DND-41 (cell line): Measurements from ENCODE around the gene REP15.

ENCODE experiments used
- EZH2 ChIP-seq: IDR thresholded peaks from 3 replicates; pipeline ENCODE4 v1.6.1; 2012; ENCODE audit warnings: borderline replicate concordance, low read depth, mild to moderate bottlenecking, moderate library complexity, low read length, inconsistent platforms; ENCODE audit not compliant: severe bottlenecking
- TF ChIP-seq, protein P1 (sequence below): IDR thresholded peaks from 2 replicates; pipeline ENCODE4 v1.5.1; 2012; ENCODE audit warnings: borderline replicate concordance, low read length, moderate library complexity, mild to moderate bottlenecking; ENCODE audit not compliant: poor library complexity, severe bottlenecking; ENCODE audit errors: extremely low read depth

DNA sequence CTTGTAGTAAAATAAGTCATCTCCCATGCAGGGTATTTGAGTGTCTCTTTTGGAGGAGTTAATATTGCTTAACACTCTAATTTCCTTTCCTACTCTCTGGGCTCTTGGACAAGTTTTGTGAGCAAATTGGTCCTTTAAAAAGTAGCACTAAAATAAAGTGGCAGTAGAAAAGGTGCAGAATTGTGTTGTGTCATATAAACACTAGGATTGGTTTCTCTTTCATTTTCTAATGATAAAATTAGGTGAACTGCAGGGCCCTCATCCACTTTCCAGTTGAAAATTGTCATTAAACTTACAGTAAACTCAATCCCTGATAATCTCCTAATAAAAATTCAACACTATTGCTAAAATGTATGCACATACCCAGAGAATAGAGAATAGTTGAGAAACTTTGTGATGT, 42.6 kb upstream of the REP15 start:
- TF ChIP-seq, protein P1, sequence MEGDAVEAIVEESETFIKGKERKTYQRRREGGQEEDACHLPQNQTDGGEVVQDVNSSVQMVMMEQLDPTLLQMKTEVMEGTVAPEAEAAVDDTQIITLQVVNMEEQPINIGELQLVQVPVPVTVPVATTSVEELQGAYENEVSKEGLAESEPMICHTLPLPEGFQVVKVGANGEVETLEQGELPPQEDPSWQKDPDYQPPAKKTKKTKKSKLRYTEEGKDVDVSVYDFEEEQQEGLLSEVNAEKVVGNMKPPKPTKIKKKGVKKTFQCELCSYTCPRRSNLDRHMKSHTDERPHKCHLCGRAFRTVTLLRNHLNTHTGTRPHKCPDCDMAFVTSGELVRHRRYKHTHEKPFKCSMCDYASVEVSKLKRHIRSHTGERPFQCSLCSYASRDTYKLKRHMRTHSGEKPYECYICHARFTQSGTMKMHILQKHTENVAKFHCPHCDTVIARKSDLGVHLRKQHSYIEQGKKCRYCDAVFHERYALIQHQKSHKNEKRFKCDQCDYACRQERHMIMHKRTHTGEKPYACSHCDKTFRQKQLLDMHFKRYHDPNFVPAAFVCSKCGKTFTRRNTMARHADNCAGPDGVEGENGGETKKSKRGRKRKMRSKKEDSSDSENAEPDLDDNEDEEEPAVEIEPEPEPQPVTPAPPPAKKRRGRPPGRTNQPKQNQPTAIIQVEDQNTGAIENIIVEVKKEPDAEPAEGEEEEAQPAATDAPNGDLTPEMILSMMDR, result no peak
- TF ChIP-seq EZH2, result no peak
